ES-I3 (cell line): Measurements from ENCODE around the gene WT1.

Source experiments
- H3K36me3 ChIP-seq: 2 replicates; pipeline ENCODE4 v1.6.1; 2013; ENCODE audit warnings: mild to moderate bottlenecking, low read length, control low read depth, moderate library complexity; ENCODE audit not compliant: insufficient read depth
- H3K4me1 ChIP-seq: 2 replicates; pipeline ENCODE4 v1.6.1; 2013; ENCODE audit warnings: mild to moderate bottlenecking, control low read depth, low read length; ENCODE audit not compliant: insufficient read depth
- H3K9ac ChIP-seq: 2 replicates; pipeline ENCODE4 v1.6.1; 2013; ENCODE audit warnings: low read depth, mild to moderate bottlenecking, low read length, moderate library complexity
- H3K9me3 ChIP-seq: 2 replicates; pipeline ENCODE4 v1.6.1; 2013; ENCODE audit warnings: mild to moderate bottlenecking, low read length, moderate library complexity; ENCODE audit not compliant: control insufficient read depth, insufficient read depth

Gene WT1

DNA sequence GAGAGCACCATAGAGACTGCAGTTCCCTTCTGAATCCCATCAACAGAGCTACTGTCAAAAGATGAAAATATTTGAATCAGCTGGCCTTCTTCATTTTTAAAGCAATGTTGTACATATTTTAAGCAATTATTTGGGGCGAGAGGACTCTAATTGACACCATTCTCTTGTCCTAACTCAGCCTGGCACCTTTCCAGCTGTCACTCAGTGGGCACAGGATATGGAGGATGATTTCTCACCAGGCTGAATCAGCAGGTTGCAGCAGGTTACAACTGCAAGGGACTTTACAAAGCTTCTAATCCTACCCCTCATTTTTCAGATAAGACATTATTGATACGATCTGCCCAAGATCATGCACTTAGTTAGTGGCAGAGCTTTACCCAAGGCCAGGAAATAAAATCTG lies 11.9 kb upstream of the WT1 start:
- no peaks in the 10 kb centered on the region for H3K4me1 ChIP-seq
- no peaks in the 10 kb centered on the region for H3K36me3 ChIP-seq
- no peak overlapping the region for H3K9ac ChIP-seq
- H3K9me3 ChIP-seq, result no peaks in the 10 kb centered on the region

DNA sequence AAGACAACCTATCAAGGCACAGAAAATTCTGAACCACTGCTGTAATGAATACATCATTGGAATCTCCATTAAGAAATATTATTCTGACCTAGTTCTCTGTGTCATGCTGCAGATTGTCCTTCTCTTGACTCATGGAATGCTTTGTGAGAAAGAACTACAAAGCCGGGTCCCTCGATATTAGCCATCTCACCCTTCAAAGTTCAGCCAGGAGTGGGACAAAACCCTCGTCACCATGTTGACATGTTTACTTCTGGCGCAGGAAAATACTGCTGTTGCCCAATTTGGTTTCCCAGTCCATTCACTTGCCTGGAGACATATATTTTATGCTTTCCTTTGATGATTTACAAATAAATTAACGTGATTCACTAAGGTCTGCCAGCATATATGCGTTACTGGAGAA lies 10.9 kb upstream of the WT1 start:
- Histone ChIP-seq H3K9ac (no peak overlapping the region), H3K4me1 (no peaks in the 10 kb centered on the region), H3K9me3 (no peaks in the 10 kb centered on the region), H3K36me3 (no peaks in the 10 kb centered on the region)

DNA sequence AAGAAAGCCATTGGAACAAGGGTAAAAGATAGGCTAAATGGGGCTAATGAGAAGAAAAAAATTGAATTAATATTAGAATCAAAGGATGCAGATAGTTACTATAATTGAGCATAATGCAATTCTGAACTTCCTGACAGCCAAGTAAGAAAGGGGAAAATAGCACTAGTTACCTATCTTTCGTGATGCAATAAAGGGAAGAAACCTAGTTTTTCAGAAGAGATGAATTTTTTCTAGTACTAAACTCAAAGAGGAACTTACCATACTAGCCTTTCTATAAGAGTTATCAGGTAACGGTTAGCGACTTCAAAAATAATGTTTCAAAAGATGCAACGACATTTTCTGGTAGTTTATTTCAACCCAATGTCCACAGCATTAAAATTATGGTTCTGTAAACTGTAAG lies 8.8 kb upstream of the WT1 start:
- H3K4me1 ChIP-seq, result no peaks in the 10 kb centered on the region; the same call in 1 of the 2 replicates
- H3K36me3 ChIP-seq, result no peaks in the 10 kb centered on the region
- H3K9ac ChIP-seq, result no peak overlapping the region
- H3K9me3 ChIP-seq, result no peaks in the 10 kb centered on the region

DNA sequence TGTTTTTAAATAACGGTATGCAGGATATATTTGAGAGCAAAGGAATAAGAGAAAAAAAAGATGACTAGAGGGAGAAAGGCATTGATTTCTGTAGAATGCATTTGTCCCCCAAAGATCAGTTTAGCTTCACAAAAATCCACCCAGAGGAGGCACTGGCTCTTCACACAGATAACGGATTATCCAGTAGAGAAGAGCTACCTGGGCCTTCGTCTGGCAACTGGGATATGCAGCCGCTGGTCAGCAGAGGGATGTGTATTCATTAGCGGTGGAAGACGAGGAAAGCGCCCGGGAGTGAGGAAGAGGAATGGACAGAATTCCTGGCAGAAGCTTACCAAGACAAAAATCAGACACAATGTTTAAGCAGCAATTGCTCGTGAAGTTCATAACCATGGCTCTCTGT lies 5.6 kb upstream of the WT1 start:
- no peaks in the 10 kb centered on the region for H3K36me3 ChIP-seq
- no peak overlapping the region for H3K9ac ChIP-seq
- H3K4me1 ChIP-seq, result peaks cover 5% of the 10 kb centered on the region
- H3K9me3 ChIP-seq, result no peaks in the 10 kb centered on the region; the same call in 1 of the 2 replicates

DNA sequence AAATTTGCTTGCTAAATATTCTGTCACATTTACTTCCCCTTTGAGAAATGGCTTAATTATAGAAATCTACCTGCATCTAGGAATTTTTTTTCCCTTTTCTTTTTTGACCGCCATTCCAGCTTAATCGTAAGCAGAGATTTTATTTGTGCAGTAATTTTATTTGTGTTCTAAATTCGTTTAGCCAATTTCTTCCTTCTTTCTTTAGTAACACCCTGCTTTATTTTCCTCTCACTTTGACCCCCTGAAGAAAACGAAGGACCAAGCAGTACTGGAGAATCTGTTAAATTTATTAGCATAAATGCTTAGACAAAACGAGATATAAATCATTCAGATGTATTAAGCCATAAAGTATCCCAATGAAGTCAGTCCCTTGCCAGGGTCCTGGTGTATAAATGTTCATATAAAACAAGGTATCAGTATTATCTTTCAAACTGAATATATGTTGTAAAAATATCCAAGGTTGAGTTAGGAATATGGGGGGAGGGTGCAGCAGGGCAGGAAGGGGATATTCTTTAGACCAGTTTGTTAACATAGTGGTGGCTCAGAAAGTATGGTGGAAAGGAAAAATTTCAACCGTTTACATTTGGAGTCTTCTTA lies 5.1 kb upstream of the WT1 start:
- no peaks in the 10 kb centered on the region; the same call in 1 of the 2 replicates for H3K9me3 ChIP-seq
- no peaks in the 10 kb centered on the region for H3K36me3 ChIP-seq
- no peak overlapping the region for H3K9ac ChIP-seq
- H3K4me1 ChIP-seq, result peaks cover 5% of the 10 kb centered on the region

DNA sequence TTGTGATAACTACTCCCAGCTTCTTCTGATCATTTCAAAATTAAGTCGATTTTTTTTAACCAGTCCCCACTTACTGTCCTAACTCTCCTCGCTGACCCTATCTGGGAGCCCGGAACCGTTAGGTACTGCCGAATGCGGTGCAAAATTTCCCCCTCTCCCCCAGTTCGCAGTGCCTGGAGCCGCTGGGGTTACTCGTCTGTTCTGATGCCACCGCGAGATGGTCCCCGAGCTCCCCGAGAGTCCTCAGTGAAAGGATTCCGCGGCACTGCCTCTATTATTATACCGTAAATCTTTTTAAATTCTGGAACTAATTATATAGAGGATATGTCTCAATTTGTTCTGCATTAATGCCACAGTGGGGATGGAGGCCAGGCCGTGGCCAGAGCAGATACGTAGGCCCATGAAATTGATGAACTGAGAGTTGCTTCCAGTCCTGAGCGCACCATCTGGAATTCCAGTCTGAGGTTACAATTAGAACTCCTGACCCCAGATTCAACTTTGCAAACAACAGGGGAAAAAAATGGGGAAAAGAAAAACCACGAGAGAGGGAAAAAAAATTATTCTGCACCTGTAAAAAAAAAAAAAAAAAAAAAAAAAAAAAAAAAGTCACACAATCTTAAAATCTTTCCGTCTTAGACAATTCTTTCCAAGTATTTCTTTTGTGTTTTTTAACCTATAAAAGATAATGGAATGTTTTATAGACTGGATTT lies 4.3 kb upstream of the WT1 start:
- Histone ChIP-seq H3K9ac (no peak overlapping the region; the same call in 1 of the 2 replicates), H3K36me3 (no peaks in the 10 kb centered on the region), H3K4me1 (peaks cover 5% of the 10 kb centered on the region), H3K9me3 (no peaks in the 10 kb centered on the region; the same call in 1 of the 2 replicates)

DNA sequence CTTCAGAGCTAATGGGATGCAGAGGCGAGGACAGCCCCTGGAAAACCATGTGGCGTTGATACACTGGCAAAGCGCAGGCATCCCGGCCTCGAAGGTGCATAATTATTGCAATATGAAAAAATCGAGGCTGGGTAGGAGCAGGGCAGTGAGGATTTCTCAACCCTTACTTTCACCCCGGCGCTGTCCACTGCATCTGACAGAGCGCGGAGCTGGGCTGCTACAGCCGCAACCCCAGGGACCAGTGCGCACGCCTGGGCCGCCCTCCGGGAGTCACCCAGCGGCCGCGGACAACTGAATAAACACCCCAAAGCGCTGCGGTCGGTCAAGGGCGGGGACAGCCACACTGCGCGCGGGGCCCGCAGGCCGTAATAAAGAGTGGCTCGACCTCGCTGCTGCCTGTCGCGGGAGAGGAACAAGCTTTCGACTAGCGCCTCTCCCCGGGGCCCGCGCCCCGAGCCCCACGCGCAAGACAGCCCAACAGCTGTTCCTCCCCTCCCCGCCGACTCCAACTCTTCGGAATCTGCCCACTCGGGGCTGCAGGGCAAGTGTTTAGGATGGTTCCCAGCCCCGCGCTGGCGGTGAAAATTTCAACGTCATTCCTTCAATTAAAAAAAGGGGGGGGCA lies 3.6 kb upstream of the WT1 start:
- no peaks in the 10 kb centered on the region for H3K36me3 ChIP-seq
- no peaks in the 10 kb centered on the region; the same call in 1 of the 2 replicates for H3K9me3 ChIP-seq
- H3K4me1 ChIP-seq, result peaks cover 5% of the 10 kb centered on the region
- H3K9ac ChIP-seq, result peak overlapping the region; percentile 44; the same call in 1 of the 2 replicates

DNA sequence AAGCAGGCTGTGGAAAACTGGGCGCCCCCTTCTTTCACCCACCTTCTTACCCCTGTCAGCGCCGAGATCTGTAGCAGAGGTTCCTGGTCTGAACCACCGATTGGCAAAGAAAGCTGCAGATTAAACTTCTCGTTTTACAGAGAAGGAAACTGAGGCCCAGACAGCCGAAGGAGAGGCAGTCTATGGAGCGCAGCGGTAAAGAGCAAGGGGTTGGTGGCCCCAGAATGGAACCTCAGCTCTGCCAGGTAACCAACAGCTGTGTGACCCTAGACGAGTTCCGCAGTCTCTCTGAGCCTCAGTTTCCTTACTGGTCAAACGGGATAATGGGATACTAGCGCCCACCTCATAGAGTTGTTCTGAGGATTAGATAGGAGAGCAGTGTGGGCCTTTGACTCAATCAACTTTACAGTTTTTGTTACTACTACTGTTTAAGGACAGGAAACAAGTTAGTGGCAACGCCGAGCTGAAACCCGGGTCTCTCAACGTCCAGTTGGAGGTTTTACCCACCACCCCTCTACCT lies 3.1 kb upstream of the WT1 start:
- H3K9me3 ChIP-seq, result no peaks in the 10 kb centered on the region; the same call in 1 of the 2 replicates

DNA sequence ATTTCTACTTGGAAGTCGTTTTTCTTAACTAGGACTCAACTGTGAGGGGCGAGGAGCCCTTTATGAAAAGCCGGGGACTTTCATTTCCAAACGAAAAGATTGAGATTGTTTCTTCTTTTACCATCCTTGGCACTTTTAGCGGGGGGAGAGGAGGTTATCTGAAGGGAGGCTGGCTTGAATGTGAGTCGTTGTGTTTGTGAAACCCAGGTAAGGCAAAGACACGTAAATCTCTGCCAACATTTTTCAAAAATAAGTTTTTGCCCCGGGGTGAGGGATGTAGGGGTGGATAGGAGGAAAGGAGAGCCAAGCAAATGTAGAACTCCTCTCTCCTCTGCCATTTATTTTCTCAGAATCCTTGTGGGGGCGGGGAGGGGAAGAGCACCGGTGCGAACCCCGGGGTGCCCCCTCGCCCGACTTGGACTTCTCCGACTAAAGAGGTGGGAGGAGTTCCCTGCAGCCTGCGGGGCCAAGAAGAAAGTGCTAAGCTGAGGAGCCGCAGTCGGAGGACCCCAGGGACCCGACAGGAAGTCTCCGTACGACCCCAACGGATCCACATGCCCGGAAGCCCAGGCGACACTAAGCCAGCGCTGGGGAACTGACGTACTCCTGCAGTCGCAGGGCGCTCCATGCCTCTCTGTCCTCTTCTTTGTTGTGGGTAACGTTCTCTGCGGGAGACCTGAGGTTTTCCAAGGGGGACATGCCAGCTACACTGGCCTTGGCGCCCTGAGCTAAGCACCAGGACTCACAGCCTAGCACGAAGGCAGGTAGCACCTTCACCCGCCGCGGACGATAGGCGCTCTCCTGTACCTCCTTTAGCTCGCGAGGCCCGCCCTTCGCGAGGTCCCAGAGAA lies 2.4 kb upstream of the WT1 start:
- no peaks in the 10 kb centered on the region for H3K36me3 ChIP-seq
- peak overlapping the region; percentile 44; the same call in 1 of the 2 replicates for H3K9ac ChIP-seq
- no peaks in the 10 kb centered on the region; the same call in 1 of the 2 replicates for H3K9me3 ChIP-seq
- peaks cover 5% of the 10 kb centered on the region for H3K4me1 ChIP-seq

More for the DNA sequence above, 3.1 kb upstream of the WT1 start:
- H3K36me3 ChIP-seq, result no peaks in the 10 kb centered on the region
- peak overlapping the region; percentile 44; the same call in 1 of the 2 replicates for H3K9ac ChIP-seq
- peaks cover 5% of the 10 kb centered on the region for H3K4me1 ChIP-seq

DNA sequence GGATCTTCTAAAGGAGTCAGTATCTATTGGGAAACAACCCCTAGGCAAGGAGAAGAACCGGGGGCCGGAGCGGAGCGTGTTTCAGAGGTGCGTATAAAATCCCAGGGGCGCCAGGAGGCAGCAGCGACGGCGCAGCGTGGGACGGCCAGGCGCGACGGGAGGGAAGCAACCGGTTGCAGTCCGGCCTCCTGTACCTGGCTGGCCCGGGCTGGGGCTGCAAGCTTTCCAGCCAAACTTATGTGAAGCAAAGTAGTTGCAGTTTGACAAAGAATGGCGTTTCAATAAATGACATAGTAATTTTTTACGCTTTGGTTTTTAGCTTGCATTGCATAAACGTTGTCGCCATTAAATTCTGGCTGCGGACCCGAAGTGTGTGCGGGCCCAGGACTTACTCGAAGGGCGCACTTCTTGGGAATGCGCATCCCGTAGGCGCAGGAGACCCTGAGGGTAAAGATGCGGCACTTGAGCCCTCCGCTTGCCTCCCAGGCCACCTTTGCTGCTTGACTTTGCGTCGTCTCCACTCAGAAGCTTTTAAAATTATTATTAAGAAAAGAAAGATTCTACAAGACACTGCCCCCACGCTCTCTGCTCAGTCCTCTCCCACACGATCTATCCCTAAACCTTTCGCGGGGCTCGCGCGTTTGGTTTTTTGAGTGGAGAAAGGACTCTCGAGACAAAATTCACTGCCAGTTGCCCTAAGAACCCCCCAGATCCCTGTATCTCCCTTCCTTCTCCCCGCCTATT lies 1.6 kb upstream of the WT1 start:
- H3K4me1 ChIP-seq, result peaks cover 5% of the 10 kb centered on the region
- H3K36me3 ChIP-seq, result no peaks in the 10 kb centered on the region
- H3K9me3 ChIP-seq, result no peaks in the 10 kb centered on the region; the same call in 1 of the 2 replicates
- H3K9ac ChIP-seq, result peak overlapping the region; percentile 30; the same call in 1 of the 2 replicates

DNA sequence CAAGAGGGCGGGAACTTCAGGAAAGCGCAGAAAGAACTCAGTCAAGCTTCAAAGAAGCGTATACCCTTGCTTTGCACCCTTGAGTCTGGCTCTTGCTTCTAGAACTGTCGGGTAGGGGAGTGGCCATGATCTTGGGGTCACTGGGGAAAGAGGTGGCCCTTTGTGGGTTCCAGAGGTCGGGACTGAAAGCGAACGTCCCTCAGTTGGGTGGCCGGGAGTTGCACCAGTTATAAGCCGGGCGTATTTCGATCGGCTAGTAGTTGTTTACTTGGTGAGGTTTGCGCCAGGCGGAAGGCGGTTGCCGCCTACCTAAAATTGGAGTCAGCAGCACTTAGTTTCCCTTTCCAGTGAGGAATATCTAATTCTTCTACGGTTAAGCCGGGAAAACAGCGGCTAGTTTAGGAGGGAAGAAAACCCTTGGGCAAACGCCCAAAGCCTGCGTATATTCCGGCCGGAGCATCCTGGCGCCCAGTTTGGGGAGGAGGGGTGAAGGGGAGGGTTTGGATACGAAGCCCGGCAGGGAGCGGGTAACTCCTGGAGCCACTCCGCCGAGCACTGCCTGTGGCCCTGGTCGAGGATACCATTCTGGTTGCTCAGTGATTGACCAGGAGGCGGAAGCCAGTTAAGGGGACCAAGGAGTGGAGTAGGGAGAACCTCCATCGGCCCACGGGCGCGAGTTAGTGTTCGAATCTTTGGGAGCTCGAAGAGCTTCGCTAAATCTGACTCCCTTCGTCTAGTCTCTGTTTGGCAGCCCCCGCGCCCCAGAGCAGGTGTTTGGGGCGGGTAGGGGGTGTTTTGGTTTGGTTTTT lies 807 bp upstream of the WT1 start:
- no peaks in the 10 kb centered on the region for H3K36me3 ChIP-seq
- H3K4me1 ChIP-seq, result peaks cover 5% of the 10 kb centered on the region
- peak overlapping the region; percentile 30; the same call in 1 of the 2 replicates for H3K9ac ChIP-seq
- no peaks in the 10 kb centered on the region; the same call in 1 of the 2 replicates for H3K9me3 ChIP-seq

DNA sequence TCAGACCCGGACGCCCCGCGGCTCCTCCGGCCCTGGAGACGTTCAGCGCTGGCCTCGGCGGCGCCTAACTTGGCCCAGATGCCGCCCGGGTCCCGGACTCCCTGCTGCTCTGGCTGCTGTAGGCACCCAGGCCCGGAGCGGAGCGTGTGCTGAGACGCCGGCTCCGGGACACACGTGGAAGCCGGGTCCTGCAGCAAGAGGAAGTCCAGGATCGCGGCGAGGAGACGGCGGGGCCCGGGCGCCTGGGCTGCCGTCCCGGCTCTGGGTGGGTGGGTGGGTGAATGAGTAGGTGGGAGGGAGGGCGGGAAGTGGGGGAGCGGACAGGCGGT lies 223 bp downstream of the WT1 start:
- H3K9ac ChIP-seq, result peak overlapping the region; percentile 23; the same call in 1 of the 2 replicates
- H3K9me3 ChIP-seq, result no peaks in the 10 kb centered on the region; the same call in 1 of the 2 replicates
- H3K36me3 ChIP-seq, result no peaks in the 10 kb centered on the region
- peaks cover 5% of the 10 kb centered on the region for H3K4me1 ChIP-seq
